DOHH2 (cell line): ENCODE data around the gene TYROBP.

ENCODE experiments used
- CTCF ChIP-seq: fragments of 200-600 bp; sonication (generic); IDR thresholded peaks from one replicate; pipeline ENCODE4 v1.5.1; 2014; ENCODE audit warnings: antibody characterized with exemption, mild to moderate bottlenecking, low read depth, low read length; ENCODE audit not compliant: poor library complexity, severe bottlenecking
- EZH2phosphoT487 ChIP-seq: fragments of 200-600 bp; sonication (generic); IDR thresholded peaks from 2 replicates; pipeline ENCODE4 v1.6.1; 2017; ENCODE audit warnings: borderline replicate concordance, mild to moderate bottlenecking, antibody characterized with exemption, low read length, moderate library complexity, mixed read lengths

- TF ChIP-seq CTCF (no peak), EZH2phosphoT487 (no peak)
These were observed 35.5 kb upstream of the TYROBP start for GRCh38 chr19:35943321-35944301.
